Activated CD8-positive, alpha-beta memory T cell treated with anti-CD3 and anti-CD28 coated beads for 24 hours (primary cell): ENCODE measurements around the gene SPA17.

ENCODE experiments used
- DNase-seq: peaks from one replicate; pipeline ENCODE4 v3.0.0-alpha.2; 2020

The SPA17 gene

DNA sequence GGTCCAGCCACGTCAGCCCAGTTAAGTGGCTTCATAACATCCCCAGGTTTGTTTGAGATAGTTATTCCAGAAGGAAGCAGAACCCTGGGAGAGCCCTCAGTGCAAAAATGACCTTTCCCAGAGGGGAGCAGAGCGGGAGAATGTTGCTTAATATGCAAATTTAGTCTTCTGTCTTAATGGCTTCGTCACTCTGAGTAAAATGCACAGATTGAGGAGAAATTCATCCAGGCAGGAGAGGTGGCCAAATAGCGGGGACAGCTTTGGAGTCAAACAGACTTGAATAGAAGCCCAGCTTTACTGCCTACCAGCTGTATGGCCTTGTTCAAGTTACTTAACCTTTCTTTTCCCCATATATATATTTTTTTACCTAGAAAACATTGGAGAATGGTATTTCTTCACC lies 53.8 kb downstream of the SPA17 start:
- DNase-seq = no peak

GRCh38 chr11:124728134-124728533 lies 54.4 kb downstream of the SPA17 start:
- DNase-seq = no peak

GRCh38 chr11:124729571-124729970 lies 55.9 kb downstream of the SPA17 start:
- DNase-seq = no peak

GRCh38 chr11:124732230-124732629 lies 58.5 kb downstream of the SPA17 start:
- no peak for DNase-seq

DNA sequence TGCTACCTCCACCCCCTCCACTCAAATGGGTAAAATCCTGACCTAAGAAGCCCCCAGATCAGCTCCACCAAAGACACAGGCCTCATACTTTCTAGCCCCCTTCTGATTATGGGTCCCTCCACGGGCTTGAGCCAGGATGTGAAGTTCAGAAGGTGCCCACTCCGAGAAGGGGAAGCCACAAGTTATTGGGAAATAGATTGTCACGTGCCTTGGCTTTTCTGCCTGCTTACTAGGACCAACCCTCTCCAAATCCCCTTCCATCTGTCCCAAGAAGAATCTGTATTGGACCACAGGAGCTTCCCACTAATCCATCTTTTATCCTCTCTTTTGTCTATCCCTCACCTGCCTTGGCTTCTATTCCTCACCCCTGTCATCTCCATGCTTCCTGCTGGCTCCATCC lies 63.0 kb downstream of the SPA17 start:
- DNase-seq = no peak

DNA sequence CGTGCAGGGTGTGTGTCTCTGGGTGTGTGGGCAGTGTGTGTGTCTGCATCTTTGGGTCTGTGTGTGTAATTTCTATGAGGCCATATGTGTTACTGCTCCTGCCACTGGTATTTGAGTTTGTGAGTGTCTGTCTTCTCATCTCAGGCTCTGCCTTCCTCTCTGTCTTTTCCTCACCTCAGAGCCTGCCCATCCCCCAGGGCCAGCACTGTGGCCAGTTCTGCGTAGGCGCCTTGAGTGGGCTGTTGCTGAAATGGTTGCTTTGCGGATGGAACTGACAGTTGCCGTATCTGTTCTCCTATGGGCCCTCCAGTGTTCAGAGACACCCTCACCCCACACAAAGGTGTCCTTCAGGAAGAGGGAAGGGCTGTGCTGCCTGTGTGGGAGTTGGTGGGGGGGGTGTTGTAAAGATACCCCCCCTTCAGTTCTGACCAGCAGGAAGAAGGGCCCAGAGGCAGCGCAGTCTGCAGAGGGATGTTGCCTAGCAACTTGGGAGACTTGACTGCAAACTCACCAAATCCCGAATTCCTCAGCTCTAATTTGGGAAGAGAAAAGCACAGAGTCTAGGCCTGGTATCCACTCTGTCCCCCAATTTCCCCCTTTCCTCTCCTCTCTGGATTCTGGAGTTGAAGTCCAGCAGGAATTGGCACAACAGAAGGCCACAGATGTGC lies 64.1 kb downstream of the SPA17 start:
- no peak for DNase-seq

DNA sequence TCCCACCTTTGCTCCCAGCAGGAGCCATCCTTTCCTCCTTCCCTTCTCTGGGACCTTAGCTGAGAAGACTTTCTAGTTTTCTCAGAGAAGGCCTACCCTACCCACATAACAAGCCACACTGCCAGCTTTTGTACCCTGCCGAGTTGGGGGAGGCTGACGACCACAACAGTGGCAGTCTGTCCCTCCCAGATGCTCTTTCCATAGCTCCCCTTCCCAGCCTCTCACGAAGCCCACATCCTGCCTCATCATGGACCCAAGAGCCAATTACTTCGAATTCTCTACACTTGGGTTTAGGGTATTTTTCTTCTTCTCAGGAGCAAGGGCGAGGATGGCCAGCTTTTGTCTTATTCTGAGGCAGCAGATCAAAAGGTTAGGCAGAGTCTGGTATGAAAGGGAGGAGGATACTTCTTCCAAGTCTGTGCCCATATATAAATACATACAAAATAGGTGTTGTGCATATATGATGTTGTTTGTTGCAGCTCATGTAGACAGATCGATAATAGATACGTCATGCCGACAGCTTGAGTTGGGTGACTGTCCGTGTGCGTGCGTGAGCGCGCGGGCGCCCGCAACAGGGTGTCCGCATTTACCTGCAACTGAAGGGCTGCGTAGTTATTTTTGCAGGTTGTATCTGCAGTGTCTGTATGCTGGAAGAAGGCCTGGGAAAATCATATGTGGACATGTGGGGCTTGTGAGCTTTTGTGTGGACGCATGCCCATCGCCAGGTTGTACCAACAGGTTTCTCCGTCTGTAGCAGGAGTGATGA lies 65.2 kb downstream of the SPA17 start:
- DNase-seq = no peak

- DNase-seq = peak; percentile 90
Measured at GRCh38 chr11:124739479-124740276, 66.0 kb downstream of the SPA17 start, which contains the start of gene NRGN. Gene NRGN (plus strand): TSS chr11:124739942. CDS start chr11:124740085, 143 bp downstream.

DNA sequence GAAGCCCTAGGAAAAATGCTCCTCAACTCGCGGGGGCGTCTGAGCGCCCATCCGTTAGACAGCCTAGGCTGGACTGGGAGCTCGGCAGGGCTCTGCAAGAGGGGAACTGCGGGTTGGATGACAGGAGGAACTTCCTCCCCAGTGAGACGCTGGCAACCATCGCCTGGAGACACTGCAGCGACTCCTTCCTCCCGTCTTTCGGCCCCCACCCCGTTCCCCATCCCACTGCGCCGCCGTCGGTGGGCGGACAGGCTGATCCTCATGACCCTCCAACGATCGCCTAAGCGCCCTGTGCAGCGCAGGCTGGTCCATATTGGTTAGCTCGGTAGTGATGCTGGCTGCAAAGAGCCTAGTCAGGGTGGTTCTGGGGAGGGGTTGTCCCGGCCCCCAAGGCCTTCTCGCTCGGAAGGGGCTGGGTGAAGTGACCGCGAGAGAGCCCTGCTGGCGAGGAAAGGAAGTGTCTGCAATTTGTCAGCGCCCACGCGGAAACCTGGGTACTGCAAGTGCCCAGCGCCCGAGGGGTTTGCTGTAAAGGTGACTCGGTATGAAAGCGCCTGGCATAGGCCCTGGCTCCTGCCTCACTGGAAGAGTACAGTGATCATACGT lies 66.7 kb downstream of the SPA17 start:
- peak; percentile 74 for DNase-seq

GRCh38 chr11:124742555-124742954 lies 68.9 kb downstream of the SPA17 start:
- no peak for DNase-seq

DNA sequence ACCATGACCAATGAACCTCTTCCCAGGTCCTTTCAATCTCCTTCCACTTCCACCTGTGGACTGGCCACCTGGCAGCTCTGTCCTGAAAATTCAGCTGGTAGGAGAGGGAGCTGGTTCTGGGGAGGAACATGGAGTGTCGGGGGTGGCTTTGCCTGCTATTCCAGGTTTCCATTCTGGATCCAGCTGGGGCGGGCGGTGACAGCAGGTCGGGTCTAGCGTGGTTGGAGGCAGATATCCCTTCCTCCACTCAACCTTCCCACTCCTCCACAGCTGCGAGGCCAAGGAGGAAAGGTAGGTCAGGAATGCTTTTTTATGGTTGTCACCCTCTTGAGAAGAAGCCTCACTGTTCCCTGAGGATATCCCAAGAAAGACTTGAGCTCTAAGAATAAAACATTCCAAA lies 69.3 kb downstream of the SPA17 start:
- DNase-seq = no peak

- DNase-seq = no peak
Measured at GRCh38 chr11:124745270-124745834, 71.6 kb downstream of the SPA17 start.

DNA sequence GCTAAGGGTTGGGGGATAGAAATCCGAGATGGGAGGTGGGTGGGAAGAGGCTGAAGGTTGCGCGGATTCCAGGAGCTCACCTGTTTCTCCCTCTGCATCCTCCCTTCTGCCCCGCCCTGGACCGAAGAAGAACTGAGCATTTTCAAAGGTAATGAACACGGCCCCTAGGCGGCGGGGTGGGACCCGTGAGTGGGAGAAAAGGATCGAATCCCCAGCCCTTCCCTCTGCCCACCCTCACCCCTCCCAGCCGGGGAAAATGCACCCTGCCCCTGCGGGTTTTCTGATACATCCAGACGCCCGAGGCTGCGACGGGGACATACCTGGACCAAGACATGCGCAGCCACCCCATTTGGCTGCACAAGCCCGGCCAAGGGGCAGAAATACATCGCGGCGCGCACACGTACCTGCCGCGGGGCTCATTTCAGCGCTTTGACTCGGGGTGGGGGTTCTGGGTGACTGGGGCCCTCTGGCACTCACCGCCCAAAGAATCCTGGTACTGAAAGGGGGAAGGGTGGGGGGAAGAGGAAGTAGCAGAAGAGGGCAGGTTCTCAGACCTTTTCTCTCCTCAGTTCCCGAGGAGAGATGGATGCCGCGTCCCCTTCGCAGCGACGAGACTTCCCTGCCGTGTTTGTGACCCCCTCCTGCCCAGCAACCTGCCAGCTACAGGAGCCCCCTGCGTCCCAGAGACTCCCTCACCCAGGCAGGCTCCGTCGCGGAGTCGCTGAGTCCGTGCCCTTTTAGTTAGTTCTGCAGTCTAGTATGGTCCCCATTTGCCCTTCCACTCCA lies 72.3 kb downstream of the SPA17 start:
- peak; percentile 74 for DNase-seq

GRCh38 chr11:124746621-124747243 lies 73.0 kb downstream of the SPA17 start:
- peak; percentile 90 for DNase-seq
